ENCODE measurements around the gene OR7C2.

GRCh38 chr19:14954071-14954655 lies 12.9 kb downstream of the OR7C2 start:
- TF ChIP-seq, protein P1, sequence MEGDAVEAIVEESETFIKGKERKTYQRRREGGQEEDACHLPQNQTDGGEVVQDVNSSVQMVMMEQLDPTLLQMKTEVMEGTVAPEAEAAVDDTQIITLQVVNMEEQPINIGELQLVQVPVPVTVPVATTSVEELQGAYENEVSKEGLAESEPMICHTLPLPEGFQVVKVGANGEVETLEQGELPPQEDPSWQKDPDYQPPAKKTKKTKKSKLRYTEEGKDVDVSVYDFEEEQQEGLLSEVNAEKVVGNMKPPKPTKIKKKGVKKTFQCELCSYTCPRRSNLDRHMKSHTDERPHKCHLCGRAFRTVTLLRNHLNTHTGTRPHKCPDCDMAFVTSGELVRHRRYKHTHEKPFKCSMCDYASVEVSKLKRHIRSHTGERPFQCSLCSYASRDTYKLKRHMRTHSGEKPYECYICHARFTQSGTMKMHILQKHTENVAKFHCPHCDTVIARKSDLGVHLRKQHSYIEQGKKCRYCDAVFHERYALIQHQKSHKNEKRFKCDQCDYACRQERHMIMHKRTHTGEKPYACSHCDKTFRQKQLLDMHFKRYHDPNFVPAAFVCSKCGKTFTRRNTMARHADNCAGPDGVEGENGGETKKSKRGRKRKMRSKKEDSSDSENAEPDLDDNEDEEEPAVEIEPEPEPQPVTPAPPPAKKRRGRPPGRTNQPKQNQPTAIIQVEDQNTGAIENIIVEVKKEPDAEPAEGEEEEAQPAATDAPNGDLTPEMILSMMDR (IDR thresholded peaks at IDR 0.05) = no peak
- TF ChIP-seq POLR2A (IDR thresholded peaks at IDR 0.05) (no peak), POLR2AphosphoS5 (IDR thresholded peaks at IDR 0.05) (no peak)

Data from upper lobe of left lung (tissue), 4 donors.